Mucosa of descending colon (tissue), 3 donors: ENCODE results near the gene IFRD1. TPM values are rescaled to one million over a fixed set of nuclear protein-coding genes. Genes with fewer than 3 reads are reported as not detected.

Experiments
- ATAC-seq: fragments of 200-7000 bp; cut with Tn5 transposase; one replicate; pipeline ENCODE4 v1.9.1; 2020; ENCODE audit warnings: mild to moderate bottlenecking, moderate library complexity
- DNase-seq, 3 donors: peaks; one replicate each; pipeline ENCODE4 v3.0.0-alpha.2; 2020
- H3K36me3 ChIP-seq: fragments of 200-600 bp; one replicate; pipeline ENCODE4 v1.8.0; 2021; ENCODE audit warnings: low read depth, mild to moderate bottlenecking
- H3K4me1 ChIP-seq: fragments of 200-600 bp; one replicate; pipeline ENCODE4 v1.8.0; 2021; ENCODE audit warnings: low read depth, mild to moderate bottlenecking
- H3K4me3 ChIP-seq: fragments of 200-600 bp; one replicate; pipeline ENCODE4 v1.8.0; 2021; ENCODE audit warnings: mild to moderate bottlenecking
- H3K9me3 ChIP-seq: fragments of 200-600 bp; one replicate; pipeline ENCODE4 v1.8.0; 2021; ENCODE audit warnings: mild to moderate bottlenecking
- intact Hi-C, 2 donors: fragments of 100-400 bp; cut with DNase I in 1 of 2; cut with micrococcal nuclease in 1 of 2; formaldehyde crosslinking; loops; one replicate each; pipeline versions ENCODE4 v1.11.0 to v1.11.1; 2022; cut with DNase I, micrococcal nuclease
- total RNA-seq, 3 donors: library from RNA; stranded (reverse); fragmentation: NEBNext Ultra II Directional in 2 of 3; extraction: Animal tissue kit (Norgen Biotek cat#: 25700) in 2 of 3; gene quantifications; one replicate each; pipeline versions ENCODE4 v1.2.1 to v1.2.4, GENCODE V29; 2021 to 2023
- TF ChIP-seq, protein P1 (sequence below): fragments of 200-600 bp; IDR thresholded peaks from one replicate; pipeline ENCODE4 v1.8.0; 2022; ENCODE audit warnings: antibody characterized with exemption, mild to moderate bottlenecking
- donor health status: DM: no; HTN: no; CAD: no; lungs with moderate emphysema.
- donor health status: DM: no; HTN: no; CAD: no.
- donor health status: DM: no; HTN: yes; CAD: no.

The IFRD1 gene
- total RNA-seq, 3 donors from 2014 or later, result 31.2 to 68.0 (median 47.1) TPM

DNA sequence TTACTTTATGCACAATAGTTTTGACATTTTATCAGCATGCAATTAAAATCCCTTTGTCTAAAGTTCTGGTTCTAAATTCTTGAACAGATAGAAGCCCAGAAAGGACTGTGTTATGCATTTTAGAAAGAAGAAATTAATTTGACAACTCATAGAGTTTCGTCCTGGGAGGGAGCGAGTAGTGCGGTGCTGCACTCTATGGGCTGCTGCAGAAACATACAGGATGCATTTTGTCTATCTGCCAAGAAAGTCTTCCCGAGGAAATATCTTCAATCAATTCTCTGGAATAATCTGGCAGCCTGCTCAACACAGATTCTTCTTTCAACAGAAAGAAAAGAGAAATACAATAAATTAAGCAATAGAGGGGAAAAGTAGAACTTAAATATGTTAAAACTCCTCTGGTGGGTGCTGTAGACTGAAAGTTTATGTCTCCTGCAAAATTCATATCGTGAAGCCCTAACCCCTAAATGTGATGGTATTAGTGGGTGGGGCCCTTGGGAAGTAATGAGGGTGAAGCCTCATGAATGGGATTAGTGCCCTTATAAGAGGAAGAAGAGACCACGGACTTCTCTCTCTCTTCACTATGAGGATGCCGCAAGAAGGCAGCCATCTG is 39.0 kb upstream of the IFRD1 start:
- peak in 1 of 3 donors; percentile 29 for DNase-seq

DNA sequence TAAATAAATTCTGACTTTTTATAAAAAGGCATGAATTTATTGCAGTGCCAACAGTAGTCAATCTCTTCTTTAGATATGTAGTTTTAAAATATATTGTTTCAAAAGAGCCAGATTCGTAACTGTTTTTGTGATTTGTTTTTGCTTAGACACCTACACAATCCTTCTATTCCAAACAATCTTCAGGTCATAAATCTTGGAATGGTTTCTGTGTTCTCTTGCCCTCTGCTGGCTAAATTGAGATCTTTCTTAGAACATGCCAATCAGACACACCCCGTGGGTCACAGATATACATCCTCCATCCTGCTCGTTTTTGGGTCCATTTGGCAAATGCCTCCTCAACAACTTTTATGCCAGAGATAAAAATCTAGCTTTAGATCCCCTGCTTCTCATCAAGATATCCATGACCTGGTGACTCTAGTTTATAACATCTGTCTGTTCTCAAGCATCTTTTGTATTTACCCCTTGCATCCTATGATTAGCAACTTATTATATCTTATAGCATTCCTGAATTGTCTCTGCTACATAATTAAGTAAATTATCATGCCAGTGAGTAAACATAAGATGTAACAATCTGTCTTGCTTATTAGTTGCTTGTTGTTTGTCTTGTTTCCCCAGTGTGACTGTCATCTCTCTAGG is 35.3 kb upstream of the IFRD1 start:
- peak in 1 of 3 donors; percentile 29 for DNase-seq
- intact Hi-C loops, result no loop called here
- no peaks in the 10 kb centered on the region for H3K9me3 ChIP-seq

More for the DNA sequence above, 39.0 kb upstream of the IFRD1 start:
- TF ChIP-seq, protein P1, sequence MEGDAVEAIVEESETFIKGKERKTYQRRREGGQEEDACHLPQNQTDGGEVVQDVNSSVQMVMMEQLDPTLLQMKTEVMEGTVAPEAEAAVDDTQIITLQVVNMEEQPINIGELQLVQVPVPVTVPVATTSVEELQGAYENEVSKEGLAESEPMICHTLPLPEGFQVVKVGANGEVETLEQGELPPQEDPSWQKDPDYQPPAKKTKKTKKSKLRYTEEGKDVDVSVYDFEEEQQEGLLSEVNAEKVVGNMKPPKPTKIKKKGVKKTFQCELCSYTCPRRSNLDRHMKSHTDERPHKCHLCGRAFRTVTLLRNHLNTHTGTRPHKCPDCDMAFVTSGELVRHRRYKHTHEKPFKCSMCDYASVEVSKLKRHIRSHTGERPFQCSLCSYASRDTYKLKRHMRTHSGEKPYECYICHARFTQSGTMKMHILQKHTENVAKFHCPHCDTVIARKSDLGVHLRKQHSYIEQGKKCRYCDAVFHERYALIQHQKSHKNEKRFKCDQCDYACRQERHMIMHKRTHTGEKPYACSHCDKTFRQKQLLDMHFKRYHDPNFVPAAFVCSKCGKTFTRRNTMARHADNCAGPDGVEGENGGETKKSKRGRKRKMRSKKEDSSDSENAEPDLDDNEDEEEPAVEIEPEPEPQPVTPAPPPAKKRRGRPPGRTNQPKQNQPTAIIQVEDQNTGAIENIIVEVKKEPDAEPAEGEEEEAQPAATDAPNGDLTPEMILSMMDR, result no peak
- peak; percentile 41 for ATAC-seq
- Histone ChIP-seq H3K4me1 (no peaks in the 10 kb centered on the region), H3K36me3 (no peaks in the 10 kb centered on the region), H3K4me3 (no peak overlapping the region), H3K9me3 (no peaks in the 10 kb centered on the region)
- intact Hi-C loops, result no loop called here

DNA sequence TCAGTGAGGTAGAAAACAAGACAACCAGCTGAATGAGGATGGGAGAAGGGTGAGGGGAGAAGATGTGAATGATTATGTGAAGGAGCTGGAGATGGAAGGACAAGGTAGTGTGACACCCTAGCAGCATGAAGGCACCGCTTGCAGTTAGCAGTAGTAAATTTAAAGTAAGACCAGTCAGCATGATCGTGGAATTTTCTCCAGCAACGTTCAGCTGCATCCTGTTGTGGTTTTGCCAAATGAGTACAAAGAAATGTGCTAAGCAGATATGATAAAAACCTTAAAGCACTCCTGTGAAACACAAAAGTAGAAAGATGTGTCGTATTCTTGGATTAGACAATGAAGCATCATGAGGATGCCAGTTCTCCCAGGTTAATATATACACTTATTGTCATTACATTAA is 34.1 kb upstream of the IFRD1 start:
- intact Hi-C loops, result no loop called here
- Histone ChIP-seq H3K9me3 (no peaks in the 10 kb centered on the region), H3K4me1 (no peaks in the 10 kb centered on the region), H3K36me3 (no peaks in the 10 kb centered on the region), H3K4me3 (no peak overlapping the region)
- ATAC-seq (no peak), DNase-seq (no peak)
- TF ChIP-seq, protein P1, result no peak

More for the DNA sequence above, 35.3 kb upstream of the IFRD1 start:
- H3K4me1 ChIP-seq, result no peaks in the 10 kb centered on the region
- no peak overlapping the region for H3K4me3 ChIP-seq
- TF ChIP-seq, protein P1, result no peak
- no peaks in the 10 kb centered on the region for H3K36me3 ChIP-seq
- peak; percentile 78 for ATAC-seq

DNA sequence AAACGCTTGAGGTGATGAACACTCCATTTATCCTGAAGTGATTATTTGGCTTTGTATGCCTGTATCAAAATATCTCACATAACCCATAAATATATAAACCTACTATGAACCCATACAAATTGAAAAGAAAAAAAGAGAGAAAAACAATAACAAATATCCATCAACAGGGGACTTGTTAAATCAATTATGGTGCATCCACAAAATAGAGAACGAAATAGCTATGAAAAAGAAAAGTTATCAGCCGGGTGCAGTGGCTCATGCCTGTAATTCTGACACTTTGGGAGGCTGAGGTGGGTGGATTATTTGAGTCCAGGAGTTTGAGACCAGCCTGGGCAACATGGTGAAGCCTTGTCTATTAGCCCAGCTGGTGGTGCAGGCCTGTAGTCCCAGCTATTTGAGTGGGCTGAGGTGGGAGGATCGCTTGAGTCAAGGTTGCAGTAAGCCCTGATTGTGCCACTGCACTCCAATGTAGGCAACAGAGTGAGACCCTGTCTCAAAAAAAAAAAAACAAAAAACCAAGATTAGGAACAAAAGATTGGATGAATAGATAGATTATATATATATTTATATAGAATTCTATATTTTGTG is 30.6 kb upstream of the IFRD1 start:
- ATAC-seq, result no peak
- intact Hi-C loops, result no loop called here

DNA sequence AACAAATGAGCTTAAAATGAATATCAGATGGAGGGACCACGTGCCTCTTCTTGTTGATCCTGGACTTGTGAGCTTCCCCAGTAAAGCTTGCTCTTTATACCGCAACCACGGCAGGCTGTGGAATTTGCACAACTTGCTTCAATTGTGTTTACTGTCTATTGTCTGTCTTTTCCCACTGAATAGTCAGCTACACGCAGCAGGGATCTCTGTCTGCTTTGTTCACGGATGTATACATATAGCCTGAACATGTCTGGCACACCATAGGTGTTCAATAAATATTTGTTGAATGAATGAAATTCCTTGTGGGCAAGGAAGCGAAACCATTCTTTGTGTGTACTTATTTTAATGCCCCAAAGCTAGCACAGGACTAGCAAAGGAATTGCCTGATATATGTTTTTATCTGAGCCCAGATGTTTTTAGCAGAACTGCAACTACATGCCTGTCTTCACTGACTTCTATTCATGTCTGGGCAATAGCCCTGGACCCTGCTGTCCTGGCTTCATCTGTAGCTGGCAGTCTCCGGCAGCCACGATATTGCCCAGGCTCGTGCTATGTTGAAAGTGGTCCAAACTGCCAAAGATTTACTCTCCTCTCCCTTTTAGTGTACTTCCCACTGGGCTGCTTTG is 29.9 kb upstream of the IFRD1 start:
- no peaks in the 10 kb centered on the region for H3K9me3 ChIP-seq
- TF ChIP-seq, protein P1, result no peak
- no peak overlapping the region for H3K4me3 ChIP-seq
- no peaks in the 10 kb centered on the region for H3K4me1 ChIP-seq
- DNase-seq, result no peak
- no peak for ATAC-seq
- intact Hi-C loops, result no loop called here
- H3K36me3 ChIP-seq, result no peaks in the 10 kb centered on the region

More for the DNA sequence above, 30.6 kb upstream of the IFRD1 start:
- DNase-seq, result no peak
- Histone ChIP-seq H3K4me1 (no peaks in the 10 kb centered on the region), H3K4me3 (no peak overlapping the region), H3K9me3 (no peaks in the 10 kb centered on the region), H3K36me3 (no peaks in the 10 kb centered on the region)
- TF ChIP-seq, protein P1, result no peak
